Astrocyte (in vitro differentiated cells and primary cell): ENCODE data around the gene ETNK1. TPM values are rescaled to one million over a fixed set of nuclear protein-coding genes. Genes with fewer than 3 reads are reported as not detected.

Experiments
- DNase-seq: peaks from one replicate; pipeline ENCODE4 v3.0.0-alpha.2; 2010; ENCODE audit warnings: low read depth
- FAIRE-seq: peaks from 2 replicates; lab custom pipeline; 2011; peaks lifted over from hg19 to GRCh38; lab: Jason Lieb, UNC
- H2AFZ ChIP-seq: 2 replicates; pipeline ENCODE4 v1.6.0; 2012; ENCODE audit warnings: low read depth, low read length, inconsistent platforms
- H3K27ac ChIP-seq: 2 replicates; pipeline ENCODE4 v1.5.1; 2011; ENCODE audit warnings: low read depth, low read length, inconsistent platforms
- H3K27me3 ChIP-seq: 2 replicates; pipeline ENCODE4 v1.6.0; 2011; ENCODE audit warnings: low read length, inconsistent platforms; ENCODE audit not compliant: insufficient read depth
- H3K36me3 ChIP-seq: 2 replicates; pipeline ENCODE4 v1.5.1; 2011; ENCODE audit warnings: low read length, inconsistent platforms; ENCODE audit not compliant: insufficient read depth
- H3K4me1 ChIP-seq: 2 replicates; pipeline ENCODE4 v1.5.1; 2011; ENCODE audit warnings: low read length, inconsistent platforms; ENCODE audit not compliant: insufficient read depth
- H3K4me2 ChIP-seq: 2 replicates; pipeline ENCODE4 v1.6.0; 2012; ENCODE audit warnings: low read length, inconsistent platforms
- H3K4me3 ChIP-seq: 2 replicates; pipeline ENCODE4 v1.5.1; 2011; ENCODE audit warnings: low read depth, mild to moderate bottlenecking, low read length, inconsistent platforms; ENCODE audit not compliant: insufficient read depth
- H3K79me2 ChIP-seq: 2 replicates; pipeline ENCODE4 v1.6.0; 2012; ENCODE audit warnings: mild to moderate bottlenecking, low read length, inconsistent platforms; ENCODE audit not compliant: insufficient read depth
- H3K9ac ChIP-seq: 2 replicates; pipeline ENCODE4 v1.6.0; 2012; ENCODE audit warnings: mild to moderate bottlenecking, low read length, inconsistent platforms
- H3K9me3 ChIP-seq: 2 replicates; pipeline ENCODE4 v1.5.1; 2012; ENCODE audit warnings: low read depth, mild to moderate bottlenecking, low read length, inconsistent platforms; ENCODE audit not compliant: insufficient read depth
- H4K20me1 ChIP-seq: 2 replicates; pipeline ENCODE4 v1.6.0; 2012; ENCODE audit warnings: low read length, inconsistent platforms; ENCODE audit not compliant: insufficient read depth
- H3K27ac Mint-ChIP-seq: one replicate; pipeline ENCODE4 v1.8.0; 2021; ENCODE audit warnings: mild to moderate bottlenecking, mixed read lengths; ENCODE audit not compliant: unreplicated experiment
- H3K27me3 Mint-ChIP-seq: one replicate; pipeline ENCODE4 v1.8.0; 2021; ENCODE audit warnings: low read depth, mixed read lengths; ENCODE audit not compliant: unreplicated experiment
- H3K36me3 Mint-ChIP-seq: one replicate; pipeline ENCODE4 v1.8.0; 2021; ENCODE audit warnings: low read depth, mixed read lengths; ENCODE audit not compliant: unreplicated experiment
- H3K4me1 Mint-ChIP-seq: one replicate; pipeline ENCODE4 v1.8.0; 2021; ENCODE audit warnings: low read depth, mixed read lengths; ENCODE audit not compliant: unreplicated experiment
- H3K4me3 Mint-ChIP-seq: one replicate; pipeline ENCODE4 v1.8.0; 2021; ENCODE audit warnings: mild to moderate bottlenecking, moderate library complexity, mixed read lengths; ENCODE audit not compliant: unreplicated experiment
- H3K9me3 Mint-ChIP-seq: one replicate; pipeline ENCODE4 v1.8.0; 2021; ENCODE audit warnings: mild to moderate bottlenecking, mixed read lengths; ENCODE audit not compliant: unreplicated experiment
- CTCF ChIP-seq: IDR thresholded peaks from 2 replicates; pipeline ENCODE4 v1.5.1; 2011; ENCODE audit warnings: low read depth, mild to moderate bottlenecking, inconsistent platforms, low read length, moderate library complexity; ENCODE audit not compliant: insufficient read depth
- EZH2 ChIP-seq: IDR thresholded peaks from 2 replicates; pipeline ENCODE4 v1.6.1; 2012; ENCODE audit warnings: mild to moderate bottlenecking, low read length, inconsistent platforms; ENCODE audit not compliant: insufficient read depth
- total RNA-seq: library from RNA; stranded (reverse); gene quantifications from 2 replicates; pipeline ENCODE4 v1.2.1, GENCODE V29; 2021

The ETNK1 gene
- total RNA-seq, 1 donor from 2014 or later = 50.0 TPM

GRCh38 chr12:22731236-22731635 is 106.3 kb downstream of the ETNK1 start:
- Histone ChIP-seq H3K4me1 (peaks cover 26% of the 10 kb centered on the region), H3K4me3 (no peak overlapping the region), H3K4me2 (peak overlapping the region; percentile 3), H3K36me3 (no peaks in the 10 kb centered on the region), H4K20me1 (no peaks in the 10 kb centered on the region), H3K9me3 (no peaks in the 10 kb centered on the region), H3K9ac (no peak overlapping the region), H3K27ac (peak overlapping the region; percentile 42), H3K79me2 (no peaks in the 10 kb centered on the region), H2AFZ (peak overlapping the region; percentile 48), H3K27me3 (no peaks in the 10 kb centered on the region)
- Mint-ChIP-seq H3K9me3 (no peaks in the 10 kb centered on the region), H3K27me3 (no peaks in the 10 kb centered on the region), H3K36me3 (no peaks in the 10 kb centered on the region), H3K27ac (no peak overlapping the region), H3K4me1 (peaks cover 16% of the 10 kb centered on the region), H3K4me3 (no peak overlapping the region)
- FAIRE-seq = no peak
- DNase-seq = peak; percentile 9
- TF ChIP-seq EZH2 (no peak), CTCF (no peak)

- H3K36me3 Mint-ChIP-seq = no peaks in the 10 kb centered on the region
- FAIRE-seq = no peak
- TF ChIP-seq EZH2 (no peak), CTCF (no peak)
- H3K4me3 ChIP-seq = no peak overlapping the region
- peak overlapping the region; percentile 8 for H3K27ac ChIP-seq
- H4K20me1 ChIP-seq = no peaks in the 10 kb centered on the region
- H3K4me1 Mint-ChIP-seq = peaks cover 15% of the 10 kb centered on the region
- H3K9ac ChIP-seq = no peak overlapping the region
- H3K4me1 ChIP-seq = peaks cover 26% of the 10 kb centered on the region
- no peaks in the 10 kb centered on the region for H3K9me3 Mint-ChIP-seq
- DNase-seq = peak; percentile 8
- H3K27me3 ChIP-seq = no peaks in the 10 kb centered on the region
- peak overlapping the region; percentile 7 for H2AFZ ChIP-seq
- H3K9me3 ChIP-seq = no peaks in the 10 kb centered on the region
- no peaks in the 10 kb centered on the region for H3K27me3 Mint-ChIP-seq
- H3K79me2 ChIP-seq = no peaks in the 10 kb centered on the region
- H3K4me2 ChIP-seq = peak overlapping the region; percentile 44
- no peak overlapping the region for H3K4me3 Mint-ChIP-seq
- H3K36me3 ChIP-seq = no peaks in the 10 kb centered on the region
- H3K27ac Mint-ChIP-seq = no peak overlapping the region
Observed at GRCh38 chr12:22733756-22734155, 108.8 kb downstream of the ETNK1 start.

GRCh38 chr12:22738945-22739344 is 114.0 kb downstream of the ETNK1 start:
- Histone ChIP-seq H4K20me1 (no peaks in the 10 kb centered on the region), H3K9me3 (no peaks in the 10 kb centered on the region), H3K79me2 (no peaks in the 10 kb centered on the region), H3K27ac (no peak overlapping the region), H3K4me1 (peaks cover 6% of the 10 kb centered on the region), H3K36me3 (no peaks in the 10 kb centered on the region), H3K4me2 (peak overlapping the region; percentile 3), H2AFZ (no peak overlapping the region), H3K9ac (no peak overlapping the region), H3K4me3 (no peak overlapping the region), H3K27me3 (no peaks in the 10 kb centered on the region)
- no peak overlapping the region for H3K4me3 Mint-ChIP-seq
- H3K27me3 Mint-ChIP-seq = no peaks in the 10 kb centered on the region
- peaks cover 2% of the 10 kb centered on the region for H3K4me1 Mint-ChIP-seq
- H3K9me3 Mint-ChIP-seq = no peaks in the 10 kb centered on the region
- no peak for FAIRE-seq
- TF ChIP-seq CTCF (no peak), EZH2 (no peak)
- peak; percentile 65 for DNase-seq
- H3K36me3 Mint-ChIP-seq = no peaks in the 10 kb centered on the region
- H3K27ac Mint-ChIP-seq = no peak overlapping the region

Other genes with a start within 250 kb of the ETNK1 start
- 14.7 and 15.3 TPM in 2 replicates for gene C2CD5, start 80.6 kb upstream of the ETNK1 start, total RNA-seq